ENCODE measurements around the gene EDAR. TPM values are rescaled to one million over a fixed set of nuclear protein-coding genes. Genes with fewer than 3 reads are reported as not detected.

EDAR gene
- total RNA-seq, 2 donors from 2014 or later = not detected

- Histone ChIP-seq H3K36me3 (ENCODE audit: control insufficient read depth, insufficient read depth, low read length) (no peaks in the 10 kb centered on the region), H3K4me3 (ENCODE audit: low read length) (no peak overlapping the region), H3K9me3 (ENCODE audit: control insufficient read depth, low read length) (no peaks in the 10 kb centered on the region), H3K4me1 (ENCODE audit: control insufficient read depth, insufficient read depth, low read length) (no peaks in the 10 kb centered on the region), H3K27ac (ENCODE audit: low read depth, low read length) (no peak overlapping the region), H3K27me3 (ENCODE audit: control insufficient read depth, insufficient read depth, low read length, poor library complexity, severe bottlenecking) (no peaks in the 10 kb centered on the region), H3K9ac (ENCODE audit: extremely low read depth, low read length, poor library complexity, severe bottlenecking) (no peak overlapping the region)
- no peaks in the 10 kb centered on the region for H3K9me3 Mint-ChIP-seq
- H3K27ac Mint-ChIP-seq = no peak overlapping the region
- no peak overlapping the region for H3K4me3 Mint-ChIP-seq
- no peak for TF ChIP-seq CTCF (conservative IDR thresholded peaks at IDR 0.05)
- 86 to 89% methylated on average over 14 to 16 of the region's 16 CpGs for WGBS, 2 experiments (ENCODE audit: insufficient coverage in 1 of 2, insufficient read length in 1 of 2)
- no peaks in the 10 kb centered on the region for H3K4me1 Mint-ChIP-seq
- H3K27me3 Mint-ChIP-seq (ENCODE audit: insufficient read depth) = no peaks in the 10 kb centered on the region
- no peaks in the 10 kb centered on the region for H3K36me3 Mint-ChIP-seq (ENCODE audit: low read depth)
- peak; percentile 35 for DNase-seq
Measured at GRCh38 chr2:108921096-108922030, 67.7 kb downstream of the EDAR start.

GRCh38 chr2:108920686-108921085 is 68.3 kb downstream of the EDAR start:
- 86 to 92% methylated on average over 2 to 7 of the region's 7 CpGs for WGBS, 2 experiments (ENCODE audit: insufficient coverage in 1 of 2, insufficient read length in 1 of 2)

More at GRCh38 chr2:108920686-108921085, 68.3 kb downstream of the EDAR start:
- H3K27me3 Mint-ChIP-seq (ENCODE audit: insufficient read depth) = no peaks in the 10 kb centered on the region
- Histone ChIP-seq H3K27me3 (ENCODE audit: control insufficient read depth, insufficient read depth, low read length, poor library complexity, severe bottlenecking) (no peaks in the 10 kb centered on the region), H3K36me3 (ENCODE audit: control insufficient read depth, insufficient read depth, low read length) (no peaks in the 10 kb centered on the region), H3K9me3 (ENCODE audit: control insufficient read depth, low read length) (no peaks in the 10 kb centered on the region), H3K4me3 (ENCODE audit: low read length) (no peak overlapping the region), H3K27ac (ENCODE audit: low read depth, low read length) (no peak overlapping the region), H3K9ac (ENCODE audit: extremely low read depth, low read length, poor library complexity, severe bottlenecking) (no peak overlapping the region), H3K4me1 (ENCODE audit: control insufficient read depth, insufficient read depth, low read length) (no peaks in the 10 kb centered on the region)
- H3K4me3 Mint-ChIP-seq = no peak overlapping the region
- no peak overlapping the region for H3K27ac Mint-ChIP-seq
- no peaks in the 10 kb centered on the region for H3K4me1 Mint-ChIP-seq
- no peak for TF ChIP-seq CTCF (conservative IDR thresholded peaks at IDR 0.05)
- no peaks in the 10 kb centered on the region for H3K36me3 Mint-ChIP-seq (ENCODE audit: low read depth)
- H3K9me3 Mint-ChIP-seq = no peaks in the 10 kb centered on the region
- no peak for DNase-seq
